Skeletal muscle cell (primary cell): ENCODE measurements around the gene TM9SF2.
"Not testable (repeated sequence)": the region's sequence is repeated elsewhere in the genome, so short reads cannot be mapped to it uniquely, and the experiment has no call there.

Source experiments
- DNase-seq: peaks from one replicate; pipeline ENCODE4 v3.0.0-alpha.2; 2010; ENCODE audit warnings: low read depth
- H3K4me3 ChIP-seq: 2 replicates; pipeline ENCODE4 v1.5.1; 2011; ENCODE audit warnings: low read depth, mild to moderate bottlenecking, control low read depth, low read length, moderate library complexity

Gene TM9SF2

DNA sequence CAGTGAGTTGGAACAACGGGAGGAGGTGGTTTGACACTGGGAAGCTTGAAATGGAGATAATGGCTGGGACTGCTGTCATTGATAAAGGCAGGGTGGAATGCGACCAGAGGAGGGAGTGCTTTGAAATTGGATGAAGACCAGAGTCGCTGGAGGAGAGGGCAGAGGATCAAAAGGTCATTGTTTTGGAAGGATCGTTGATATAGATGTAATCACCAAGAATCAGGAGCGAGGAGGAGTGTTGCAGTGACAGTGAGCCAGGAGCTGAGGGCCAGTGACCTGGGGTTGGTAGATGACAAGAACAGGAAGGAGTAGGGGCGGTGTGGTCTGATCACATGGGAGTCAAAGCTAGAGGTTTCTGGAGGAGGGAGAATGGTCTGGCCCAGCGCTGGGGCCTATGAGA, 25.3 kb downstream of the TM9SF2 start:
- DNase-seq: no peak
- H3K4me3 ChIP-seq: no peak overlapping the region

- no peak for DNase-seq
- no peak overlapping the region for H3K4me3 ChIP-seq
Measured at GRCh38 chr13:99527301-99527700, 26.0 kb downstream of the TM9SF2 start.

DNA sequence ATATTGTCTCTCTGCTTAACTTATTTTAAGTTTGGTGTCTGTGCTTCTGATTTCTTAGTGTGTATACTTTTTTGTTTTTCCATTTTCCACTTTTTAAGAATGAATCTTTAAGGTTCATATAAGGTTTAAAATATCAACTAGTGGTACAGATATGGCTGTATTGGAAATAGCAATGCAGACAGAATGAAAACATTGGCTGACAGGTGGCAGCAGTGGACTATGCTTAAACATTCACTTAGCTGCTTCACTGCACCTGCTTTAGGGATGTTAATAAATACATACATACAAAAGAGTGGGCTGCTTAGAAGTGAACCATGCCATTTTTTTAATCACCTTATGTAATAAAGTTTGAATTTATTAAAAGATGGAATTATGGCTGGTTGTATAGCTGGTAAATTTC, 27.3 kb downstream of the TM9SF2 start:
- no peak for DNase-seq
- H3K4me3 ChIP-seq: no peak overlapping the region

DNA sequence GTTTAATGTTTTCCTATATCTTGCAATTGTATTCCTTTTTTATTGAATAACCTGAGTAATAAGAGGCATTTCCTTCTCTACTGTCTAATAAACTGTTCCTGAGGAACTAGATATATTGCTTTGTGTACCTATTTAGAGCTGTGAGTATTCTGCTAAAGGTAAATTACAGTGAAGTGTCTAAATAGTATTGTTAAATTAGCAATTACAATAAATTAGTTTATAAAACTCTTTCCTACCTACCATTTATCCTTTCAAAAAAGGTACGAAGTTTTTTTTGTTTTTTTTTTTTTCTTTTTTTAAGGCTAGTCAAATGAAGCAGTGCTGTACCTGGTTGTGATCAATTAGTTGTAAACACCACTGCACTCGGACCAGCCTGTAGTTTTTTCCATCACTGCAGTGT, 34.8 kb downstream of the TM9SF2 start:
- H3K4me3 ChIP-seq: no peak overlapping the region
- DNase-seq: no peak

DNA sequence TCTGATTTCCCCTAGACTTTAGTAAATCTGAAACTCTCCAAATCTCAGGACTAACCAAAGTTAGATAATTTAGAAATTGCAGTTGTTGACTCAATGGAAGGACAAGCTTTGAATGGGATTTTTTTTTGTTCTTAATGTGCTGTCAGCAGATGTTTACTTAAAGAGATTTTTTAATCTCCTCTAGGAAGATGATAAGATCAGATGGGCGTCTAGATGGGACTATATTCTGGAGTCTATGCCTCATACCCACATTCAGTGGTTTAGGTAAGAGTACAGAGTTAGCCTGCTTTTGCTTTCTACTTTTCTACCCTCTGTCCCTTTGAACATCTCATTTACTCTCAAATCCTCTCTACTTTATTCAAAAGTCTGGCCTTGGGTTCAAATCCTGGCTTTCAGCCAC, 39.3 kb downstream of the TM9SF2 start:
- no peak for DNase-seq
- no peak overlapping the region for H3K4me3 ChIP-seq

DNA sequence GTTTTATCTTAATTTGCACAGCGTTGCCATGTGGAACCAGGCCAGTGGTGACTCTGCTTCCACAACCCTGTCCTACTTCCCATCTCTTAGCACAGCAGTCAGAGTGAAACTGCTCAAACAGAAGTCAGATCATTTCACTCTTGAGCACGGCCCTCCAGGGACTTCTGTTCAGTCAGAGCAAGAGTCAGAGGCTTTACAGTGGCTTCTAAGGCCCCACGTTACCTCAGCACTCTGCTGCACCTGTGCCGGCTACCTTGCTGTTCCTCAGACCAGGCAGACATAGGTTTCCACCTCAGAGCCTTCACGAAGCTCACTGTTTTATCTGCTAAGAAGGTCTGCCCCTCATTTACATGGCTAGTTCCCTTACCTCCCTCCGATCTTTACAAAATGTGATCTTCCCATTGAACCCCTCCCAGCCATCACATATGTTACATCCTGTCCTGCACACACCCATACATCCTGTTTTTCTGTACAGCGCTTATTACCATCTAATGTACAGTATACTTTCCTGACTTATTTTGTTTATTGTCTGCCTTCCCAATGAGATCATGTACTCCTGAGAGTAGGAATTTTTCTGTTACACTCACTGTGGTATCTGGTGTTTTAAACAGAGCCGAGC, 41.6 kb downstream of the TM9SF2 start:
- no peak overlapping the region for H3K4me3 ChIP-seq
- DNase-seq: no peak

DNA sequence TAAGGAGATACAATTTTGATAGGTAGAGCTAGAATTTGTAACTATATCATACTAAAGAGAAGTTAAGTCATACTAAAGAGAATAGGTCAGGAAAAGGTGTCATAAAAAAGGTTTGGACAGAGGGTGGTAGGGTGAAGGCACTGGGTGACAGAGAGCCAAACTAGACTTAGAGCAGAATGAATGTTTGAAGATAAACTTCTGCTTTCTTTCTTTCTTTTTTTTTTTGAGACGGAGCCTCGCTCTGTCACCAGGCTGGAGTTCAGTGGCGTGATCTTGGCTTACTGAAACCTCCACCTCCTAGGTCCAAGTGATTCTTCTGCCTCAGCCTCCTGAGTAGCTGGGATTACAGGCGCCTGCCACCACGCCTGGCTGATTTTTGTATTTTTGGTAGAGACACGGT, 44.1 kb downstream of the TM9SF2 start:
- no peak for DNase-seq
- no peak overlapping the region for H3K4me3 ChIP-seq

DNA sequence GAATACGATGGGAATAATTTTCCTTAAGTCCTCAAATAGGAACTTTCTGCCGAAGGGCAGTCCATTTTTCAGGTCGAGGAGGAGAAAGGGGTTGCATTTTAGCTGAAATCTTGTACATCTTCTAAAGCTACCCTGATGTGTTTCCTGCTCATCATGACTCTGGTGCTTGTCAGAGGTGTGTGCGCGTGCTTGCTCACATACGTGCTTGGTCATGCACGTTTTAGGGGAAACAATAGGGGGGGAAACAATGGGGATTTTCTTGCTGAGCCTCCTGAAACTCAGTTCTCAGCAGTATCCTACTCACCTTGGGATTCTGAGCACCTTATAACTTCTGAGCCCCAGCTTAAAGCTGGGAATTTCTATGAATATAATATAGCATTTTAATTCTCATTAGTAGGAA, 44.7 kb downstream of the TM9SF2 start:
- DNase-seq: no peak
- H3K4me3 ChIP-seq: no peak overlapping the region

- no peak overlapping the region for H3K4me3 ChIP-seq
- DNase-seq: no peak
Measured at GRCh38 chr13:99546878-99547277, 45.6 kb downstream of the TM9SF2 start.

DNA sequence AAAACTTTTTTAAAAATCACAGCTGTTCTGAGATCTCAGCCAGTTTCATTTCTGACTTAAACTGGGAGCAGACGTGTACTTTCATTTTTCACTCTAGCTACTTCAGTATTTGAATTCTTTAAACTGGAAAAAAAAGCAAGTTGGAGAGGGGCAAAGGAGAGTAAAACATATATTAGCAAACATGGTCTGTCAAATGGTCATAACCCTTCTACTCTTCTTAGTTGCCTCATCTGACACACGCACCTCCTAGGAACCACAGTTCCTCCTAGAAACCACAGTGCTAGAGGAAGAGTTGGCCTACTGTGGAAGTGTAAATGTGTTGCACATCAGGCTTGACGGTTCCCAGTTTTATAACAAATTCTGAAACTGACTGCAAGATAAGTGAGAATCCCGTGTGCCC, 47.2 kb downstream of the TM9SF2 start:
- no peak overlapping the region for H3K4me3 ChIP-seq
- no peak for DNase-seq

GRCh38 chr13:99553033-99553432, 51.8 kb downstream of the TM9SF2 start:
- no peak for DNase-seq
- H3K4me3 ChIP-seq: no peak overlapping the region

DNA sequence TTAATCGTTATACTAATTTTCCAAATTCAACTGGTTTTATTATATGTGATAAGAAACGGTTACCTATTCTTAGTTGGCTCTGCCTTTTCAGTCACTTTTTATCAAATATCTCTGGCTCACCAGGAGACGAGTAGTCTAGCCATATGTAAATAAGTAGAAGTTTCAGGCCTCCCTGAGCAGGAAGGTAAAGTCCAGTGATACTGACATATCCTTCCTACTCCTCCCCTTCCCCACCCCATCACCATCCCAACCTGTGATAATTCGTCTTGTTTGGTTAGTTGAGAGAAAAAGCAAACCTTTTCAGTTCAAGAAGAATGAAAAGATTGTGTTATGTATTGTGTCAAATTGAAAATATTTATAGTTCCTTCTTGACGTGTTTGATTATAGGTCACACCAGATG, 53.9 kb downstream of the TM9SF2 start:
- DNase-seq: no peak
- no peak overlapping the region for H3K4me3 ChIP-seq

DNA sequence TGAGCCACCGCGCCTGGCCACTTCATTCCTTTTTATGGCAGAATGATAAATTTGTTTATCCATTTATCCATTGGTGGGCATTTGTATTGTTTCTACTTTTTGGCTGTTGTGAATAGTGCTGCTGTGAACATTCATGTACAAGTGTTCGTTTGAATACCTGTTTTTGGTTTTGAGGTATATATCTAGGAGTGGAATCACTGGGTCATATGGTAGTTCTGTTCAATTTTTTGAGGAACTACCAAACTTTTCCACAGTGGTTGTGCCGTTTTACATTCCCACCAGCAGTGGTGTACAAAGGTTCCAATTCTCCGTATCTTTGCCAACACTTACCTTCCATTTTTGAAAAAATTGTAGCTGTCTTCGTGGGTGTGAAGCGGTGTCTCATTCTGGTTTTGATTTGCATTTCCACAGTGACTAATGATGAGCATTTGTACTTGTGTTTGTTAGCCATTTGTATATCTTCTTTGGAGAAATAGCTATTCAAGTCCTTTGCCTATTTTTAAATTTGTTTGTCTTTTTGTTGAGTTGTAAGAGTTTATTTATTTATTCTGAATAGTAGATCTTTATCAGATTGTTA, 55.7 kb downstream of the TM9SF2 start:
- no peak for DNase-seq
- no peak overlapping the region for H3K4me3 ChIP-seq

- no peak overlapping the region for H3K4me3 ChIP-seq
- no peak for DNase-seq
Measured at GRCh38 chr13:99558570-99559180, 57.4 kb downstream of the TM9SF2 start.

- no peak for DNase-seq
- no peak overlapping the region for H3K4me3 ChIP-seq
Measured at GRCh38 chr13:99559560-99559959, 58.3 kb downstream of the TM9SF2 start.

GRCh38 chr13:99563404-99563803, 62.1 kb downstream of the TM9SF2 start:
- no peak overlapping the region for H3K4me3 ChIP-seq
- DNase-seq: no peak

- no peak overlapping the region for H3K4me3 ChIP-seq
- DNase-seq: no peak
Measured at GRCh38 chr13:99564386-99564785, 63.1 kb downstream of the TM9SF2 start.

DNA sequence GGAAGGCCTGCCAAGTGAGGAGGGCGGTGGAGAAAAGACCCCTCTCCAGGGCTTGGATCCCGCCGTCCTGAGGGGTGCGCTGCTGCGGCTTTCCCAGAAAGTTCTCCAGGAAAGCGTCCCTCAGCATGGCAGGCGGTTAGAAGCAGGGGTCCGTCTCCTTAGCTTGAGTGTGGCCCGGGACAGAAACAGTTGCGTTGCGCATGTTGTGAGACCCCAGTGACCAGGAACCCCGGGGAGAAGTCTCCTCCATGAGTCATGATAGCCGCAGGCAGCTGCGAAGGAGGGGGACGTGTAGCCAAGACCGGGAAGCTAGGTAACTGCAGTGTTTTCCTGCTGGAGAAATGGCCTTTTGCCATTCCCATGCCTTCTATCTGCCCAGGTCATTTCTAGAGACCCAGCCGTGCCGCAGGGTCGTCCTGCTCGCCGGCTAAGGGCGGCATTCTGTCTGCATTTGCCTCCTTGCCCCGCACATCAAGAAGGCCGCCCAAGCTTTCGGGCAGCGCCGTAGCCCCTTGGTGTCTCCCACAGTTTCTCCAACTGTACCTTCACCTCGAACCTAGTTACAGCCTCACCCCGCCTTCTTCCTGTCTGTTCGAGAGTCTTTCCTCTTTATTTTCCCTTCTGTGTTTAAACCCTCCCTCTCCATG, 64.3 kb downstream of the TM9SF2 start:
- no peak overlapping the region for H3K4me3 ChIP-seq
- DNase-seq: no peak

- H3K4me3 ChIP-seq: no peak overlapping the region
- DNase-seq: no peak
Measured at GRCh38 chr13:99566125-99567083, 65.1 kb downstream of the TM9SF2 start.

- not testable (repeated sequence) for H3K4me3 ChIP-seq, DNase-seq
Measured at GRCh38 chr13:99568901-99569300, 67.6 kb downstream of the TM9SF2 start.
